SIG-M5 treated with dmso at 0.1 percent for 504 hours (cell line): ENCODE measurements around the gene MKLN1.
A peak's percentile ranks its signal among the peaks of the same experiment; 100 is the strongest.
"Not testable (repeated sequence)": the region's sequence is repeated elsewhere in the genome, so short reads cannot be mapped to it uniquely, and the experiment has no call there.

Experiments used
- DNase-seq: peaks from one replicate; lab custom pipeline; 2025; ENCODE audit not compliant: unreplicated experiment; lab: John Stamatoyannopoulos, UW

The MKLN1 gene

DNA sequence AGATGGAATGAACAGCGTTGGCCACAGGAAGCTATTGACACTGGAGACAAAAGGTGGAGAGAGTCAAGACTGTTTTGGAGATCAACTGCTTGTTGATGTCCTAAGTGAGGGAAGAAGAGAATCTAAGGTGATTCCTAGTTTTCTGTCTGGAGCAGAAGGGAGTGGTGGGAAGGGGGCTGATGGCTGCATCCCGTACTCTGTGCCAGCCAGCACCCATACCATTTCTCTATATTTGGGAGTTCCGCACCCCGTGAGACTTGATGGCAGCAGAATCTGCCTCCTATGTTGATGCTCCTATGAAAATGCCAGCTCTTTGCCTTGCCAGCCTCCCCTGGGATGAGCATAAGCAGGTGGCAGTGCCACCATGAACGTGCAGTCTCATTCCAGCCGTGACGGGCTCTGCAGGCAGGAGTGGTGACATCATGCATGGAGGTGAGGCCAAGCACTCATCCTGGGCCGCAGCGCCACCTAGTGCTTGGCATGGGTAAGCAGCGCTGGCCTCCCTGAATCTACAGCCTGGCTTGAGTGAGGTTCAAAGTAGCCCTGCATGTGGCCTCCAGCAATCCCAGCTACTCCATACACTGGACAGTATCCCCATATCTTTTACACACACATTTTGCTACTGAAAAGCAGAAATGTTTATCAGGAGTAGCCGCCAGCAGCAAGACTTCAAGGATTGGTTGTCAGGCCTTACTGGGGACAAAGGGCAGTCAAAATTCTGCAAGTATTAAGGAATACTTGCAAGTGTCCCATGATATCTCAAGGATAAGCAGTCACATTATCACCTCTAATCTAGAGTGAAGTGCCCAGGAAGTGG, 185.8 kb downstream of the MKLN1 start:
- peak; percentile 76 for DNase-seq

- DNase-seq, result not testable (repeated sequence)
These were observed 187.8 kb downstream of the MKLN1 start for GRCh38 chr7:131515471-131515870.

- DNase-seq, result peak; percentile 49
These were observed 189.7 kb downstream of the MKLN1 start for GRCh38 chr7:131517218-131517923.

- no peak for DNase-seq
These were observed 190.9 kb downstream of the MKLN1 start for GRCh38 chr7:131518626-131519025.

- no peak for DNase-seq
These were observed 194.0 kb downstream of the MKLN1 start for GRCh38 chr7:131521651-131522163.

DNA sequence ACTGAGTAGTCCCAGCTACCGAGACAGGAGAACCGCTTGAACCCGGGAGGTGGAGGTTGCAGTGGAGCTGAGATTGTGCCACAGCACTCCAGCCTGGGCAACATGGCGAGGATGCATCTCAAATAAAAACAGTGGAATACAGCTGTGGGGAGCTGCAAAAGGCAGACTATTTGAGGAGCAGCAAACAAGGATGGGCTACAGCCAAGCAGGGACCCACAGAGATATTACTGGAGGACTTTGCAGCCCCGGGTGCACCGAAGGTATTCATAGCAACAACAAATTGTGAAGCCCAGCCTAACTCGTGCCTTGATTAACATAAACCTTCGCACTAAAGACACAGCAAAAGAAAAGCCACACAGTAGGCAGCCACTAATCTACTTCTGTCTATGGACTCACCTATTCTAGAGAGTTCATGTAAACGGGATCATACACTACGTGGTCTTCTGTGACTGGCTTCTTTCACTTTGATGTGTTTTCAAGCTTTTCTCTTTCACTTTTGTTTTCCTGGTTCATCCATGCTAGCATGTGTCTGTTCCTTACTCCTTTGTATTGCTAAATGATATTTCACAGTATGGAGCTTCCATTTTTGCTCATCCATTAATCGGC, 194.8 kb downstream of the MKLN1 start:
- no peak for DNase-seq

- no peak for DNase-seq
These were observed 196.4 kb downstream of the MKLN1 start for GRCh38 chr7:131524115-131524514.

- no peak for DNase-seq
These were observed 197.0 kb downstream of the MKLN1 start for GRCh38 chr7:131524703-131525102.

GRCh38 chr7:131525820-131526219, 198.1 kb downstream of the MKLN1 start:
- peak; percentile 28 for DNase-seq

DNA sequence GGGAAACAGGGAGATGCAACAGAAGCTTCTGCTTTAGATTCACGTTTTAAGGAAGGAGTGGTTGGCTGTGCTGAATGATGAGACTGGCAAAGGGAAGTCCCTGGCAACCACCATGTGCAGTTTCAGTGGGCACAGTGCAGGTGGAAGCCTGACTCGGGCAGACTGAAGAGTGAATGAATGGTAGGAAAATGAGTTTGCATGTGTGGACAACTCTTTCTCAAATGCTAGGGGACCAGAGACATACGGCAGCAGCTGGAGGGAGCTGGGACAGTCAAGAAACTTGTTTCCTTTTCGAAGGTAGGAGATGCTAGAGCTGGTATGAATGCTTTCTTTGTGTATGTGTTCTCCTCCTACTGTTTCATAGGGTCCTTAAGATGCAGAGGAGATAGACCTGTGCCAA, 199.8 kb downstream of the MKLN1 start:
- DNase-seq, result no peak

DNA sequence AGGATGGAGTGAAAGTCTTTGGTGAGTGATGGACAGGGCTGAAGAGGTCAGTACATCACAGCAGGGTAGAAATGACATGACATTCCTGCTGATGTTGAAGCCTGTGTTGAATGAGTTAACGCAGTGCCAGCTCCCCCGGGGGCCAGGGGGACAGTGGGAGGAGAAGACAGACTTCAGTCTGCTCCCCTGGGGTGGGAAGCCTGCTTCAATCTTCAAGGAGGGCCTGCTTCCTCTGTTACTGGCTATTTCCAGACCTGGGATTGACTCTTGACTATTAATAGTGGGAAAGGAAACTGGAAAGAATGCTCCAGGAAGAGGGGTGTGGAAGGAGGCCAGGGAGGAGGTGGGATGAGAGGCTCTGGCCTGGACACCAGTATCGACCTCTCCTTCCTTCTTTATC, 201.5 kb downstream of the MKLN1 start:
- no peak for DNase-seq

- DNase-seq, result no peak
These were observed 201.9 kb downstream of the MKLN1 start for GRCh38 chr7:131529617-131530016.

- no peak for DNase-seq
These were observed 202.5 kb downstream of the MKLN1 start for GRCh38 chr7:131530137-131530536.

DNA sequence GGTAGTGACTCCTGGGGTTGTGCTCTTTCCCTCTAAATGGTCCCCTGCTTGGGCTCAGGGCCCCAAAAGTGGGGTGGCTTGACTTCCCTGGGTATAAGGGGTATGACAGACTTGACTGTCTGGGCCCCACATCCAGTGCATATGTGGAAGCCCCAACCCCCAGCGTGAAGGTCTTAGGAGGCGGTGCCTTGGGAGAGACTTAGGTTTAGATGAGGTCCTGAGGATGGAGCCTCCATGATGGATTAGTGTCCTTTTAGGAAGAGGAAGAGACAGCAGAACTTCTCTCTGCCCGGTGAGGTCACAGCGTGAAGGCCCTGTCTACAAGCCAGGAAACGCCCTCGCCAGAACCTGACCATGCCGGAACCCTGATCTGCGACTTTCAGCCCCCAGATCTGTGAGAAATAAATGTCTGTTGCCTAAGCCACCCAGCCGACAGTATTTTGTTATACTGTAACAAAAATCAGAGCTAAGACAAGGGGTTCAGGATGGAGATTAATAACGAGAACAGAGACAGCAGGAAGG, 205.0 kb downstream of the MKLN1 start:
- DNase-seq, result no peak

DNA sequence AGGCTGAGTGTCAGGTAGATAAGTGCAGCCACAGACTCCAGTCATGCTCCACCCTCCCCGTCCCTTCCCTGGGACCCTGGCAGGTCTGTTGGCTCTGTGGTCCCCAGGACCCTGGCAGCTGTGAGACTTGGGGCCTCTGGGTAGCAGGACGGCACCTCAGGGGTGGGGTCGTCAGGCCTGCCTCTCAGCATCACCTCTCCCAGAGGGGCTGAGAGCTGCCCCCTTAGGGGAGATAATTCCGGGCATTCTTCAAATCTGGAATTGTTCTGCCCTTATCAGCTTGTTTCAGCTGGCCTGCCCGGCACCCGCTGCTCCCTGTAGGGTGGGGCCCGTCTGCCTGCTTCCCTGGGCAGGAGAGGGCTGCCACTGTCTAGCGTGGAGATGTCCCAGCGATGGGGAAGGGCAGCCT, 205.5 kb downstream of the MKLN1 start:
- no peak for DNase-seq

DNA sequence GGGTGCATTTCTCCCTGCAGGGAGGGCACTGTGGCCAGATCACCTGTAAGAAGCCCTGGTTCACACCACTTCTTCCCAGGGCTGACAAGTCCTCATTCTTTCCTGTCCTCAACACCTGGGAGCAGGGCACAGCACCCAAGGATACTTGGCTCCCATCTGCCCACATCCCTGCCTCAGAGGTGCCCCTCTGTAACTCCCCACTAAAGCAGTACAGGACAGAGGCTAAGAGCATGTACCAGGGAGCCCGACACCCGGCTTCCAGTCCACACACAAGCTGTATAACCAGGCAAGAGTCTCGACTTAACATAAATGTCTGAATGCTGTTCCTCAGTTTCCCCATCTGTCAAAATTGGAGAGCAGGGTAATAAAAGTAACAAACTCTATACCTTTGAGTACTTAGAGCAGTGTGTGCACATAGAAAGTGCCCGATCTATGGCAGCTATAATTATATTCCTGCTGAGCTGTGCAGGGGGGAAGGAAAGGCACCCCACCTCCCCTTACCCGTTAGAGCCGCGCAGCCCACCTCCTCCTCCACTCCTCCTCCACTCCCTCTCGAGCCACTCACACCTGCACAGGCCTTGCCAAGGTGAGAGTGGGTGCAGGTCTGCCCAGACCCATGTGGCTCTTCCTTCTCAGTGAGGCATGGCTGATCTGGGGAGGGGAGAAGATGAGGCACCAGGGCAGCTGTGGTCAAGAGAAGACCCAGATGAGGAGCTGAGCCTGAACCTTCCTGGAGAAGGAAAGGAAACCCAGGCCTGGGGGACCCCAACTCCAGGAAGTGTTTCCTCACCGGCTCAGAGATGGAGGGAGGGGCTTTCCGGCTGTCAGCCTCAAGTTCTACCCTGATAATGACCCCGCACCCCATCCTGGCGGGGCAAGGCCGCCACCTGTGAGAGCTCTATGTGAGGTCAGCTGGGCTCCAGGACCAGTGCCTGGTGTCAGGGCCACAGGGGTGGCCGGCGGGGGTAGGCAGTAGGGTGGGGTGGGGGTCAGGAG, 206.2 kb downstream of the MKLN1 start:
- no peak for DNase-seq

DNA sequence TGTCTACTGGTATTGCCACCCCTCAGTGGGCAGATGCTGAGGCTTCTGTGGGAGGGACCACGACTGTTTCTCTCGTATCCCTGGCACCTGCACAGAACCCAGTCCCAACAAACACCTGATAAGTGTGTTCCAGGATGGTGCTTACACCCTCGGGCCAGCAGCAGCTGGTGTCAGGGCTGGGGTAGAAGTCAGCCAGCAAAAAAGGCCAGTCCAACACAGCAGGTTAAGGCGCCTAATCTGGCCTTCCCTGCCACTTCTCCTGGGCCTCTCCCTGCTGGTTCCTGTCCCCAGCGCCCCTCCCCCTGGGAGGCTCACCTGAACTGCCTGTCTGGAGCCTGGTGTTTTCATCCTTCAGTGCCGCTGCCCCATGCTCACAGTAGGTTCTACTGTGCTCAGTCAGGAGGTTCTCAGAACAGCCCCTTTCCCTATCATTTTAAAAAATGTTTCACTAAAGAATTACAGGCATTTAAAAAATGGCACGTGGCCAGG, 208.7 kb downstream of the MKLN1 start:
- DNase-seq, result no peak

GRCh38 chr7:131537571-131537978, 209.9 kb downstream of the MKLN1 start:
- DNase-seq, result no peak

- DNase-seq, result no peak
These were observed 210.6 kb downstream of the MKLN1 start for GRCh38 chr7:131538071-131538812.

DNA sequence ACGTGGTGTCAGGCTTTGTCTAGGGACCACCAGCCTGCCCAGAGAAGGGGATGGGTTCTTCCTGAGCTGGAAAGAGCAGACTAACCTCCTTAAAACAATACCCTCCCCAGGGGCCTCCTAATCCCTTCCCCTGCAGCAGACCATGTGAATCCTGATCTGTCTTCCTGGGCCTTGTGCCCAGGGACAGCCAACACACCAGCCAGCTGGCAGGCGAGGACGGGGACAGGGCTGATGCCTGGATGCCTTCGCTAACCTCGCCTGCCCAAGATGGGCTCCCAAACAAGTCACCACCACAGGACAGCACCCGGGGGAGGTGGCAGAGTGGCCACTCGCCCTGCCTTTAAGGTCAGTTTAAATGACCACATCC, 211.1 kb downstream of the MKLN1 start:
- no peak for DNase-seq
